ENCODE data around the gene TRIL. TPM values are rescaled to one million over a fixed set of nuclear protein-coding genes. Genes with fewer than 3 reads are reported as not detected.

TRIL gene
- total RNA-seq, 2 experiments from 2014 or later, result not detected

DNA sequence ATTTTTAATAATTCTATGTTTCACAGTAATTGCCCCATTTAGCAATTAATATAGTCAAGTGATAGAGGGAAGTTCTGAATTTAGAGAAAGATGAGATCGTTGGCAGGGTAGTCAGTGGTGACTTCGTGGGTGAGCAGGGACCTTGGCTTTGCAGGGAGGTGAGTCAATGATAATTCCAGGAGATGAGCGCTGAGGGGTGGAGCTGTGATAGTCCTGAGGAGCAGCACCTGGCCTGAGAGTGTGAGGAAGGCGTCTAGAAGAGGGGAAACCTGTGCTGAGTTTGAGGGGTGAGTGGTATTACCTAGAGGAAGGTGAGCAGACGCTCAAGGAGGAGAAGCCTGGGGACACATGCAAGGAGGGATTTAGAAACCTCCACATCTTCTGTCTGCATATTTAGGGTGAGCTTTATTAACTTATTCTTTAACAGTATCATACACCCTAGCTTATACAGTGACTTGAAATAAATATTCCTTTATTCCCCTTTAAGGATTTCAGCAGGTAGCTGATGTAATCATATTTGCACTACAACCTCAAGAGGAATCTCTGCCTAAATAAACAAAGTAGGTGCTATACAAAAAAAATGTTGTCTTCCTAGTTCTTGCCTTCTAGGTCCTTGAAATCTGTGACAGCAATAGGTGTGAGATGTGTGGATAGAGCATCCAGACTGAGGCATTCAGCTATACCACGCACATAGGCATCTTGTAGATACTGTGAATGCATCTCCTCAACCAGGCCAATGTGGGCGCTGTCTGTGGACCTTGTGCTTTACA lies 2.1 kb upstream of the TRIL start:
- Histone ChIP-seq H4K20me1 (ENCODE audit: insufficient read depth, low read length) (no peaks in the 10 kb centered on the region), H3K36me3 (ENCODE audit: insufficient read depth, low read length) (no peaks in the 10 kb centered on the region), H3K4me3 (ENCODE audit: low read depth, low read length, poor library complexity, severe bottlenecking) (no peak overlapping the region), H3K27ac (ENCODE audit: low read depth, low read length, poor library complexity, severe bottlenecking) (no peak overlapping the region), H3K9me3 (ENCODE audit: low read length) (no peaks in the 10 kb centered on the region), H3K4me1 (ENCODE audit: insufficient read depth, low read length, poor library complexity, severe bottlenecking) (no peaks in the 10 kb centered on the region), H3K79me2 (ENCODE audit: insufficient read depth, low read depth, low read length) (no peaks in the 10 kb centered on the region), H2AFZ (ENCODE audit: low read length) (no peak overlapping the region), H3K4me2 (ENCODE audit: low read length) (no peak overlapping the region), H3K9me2 (ENCODE audit: insufficient read depth, low read length) (no peaks in the 10 kb centered on the region)
- intact Hi-C loops (cut with micrococcal nuclease; ENCODE audit: unreplicated experiment), result no loop called here
- POLR2A ChIA-PET, result no interaction called here
- no TSS peak for BruUV-seq (replicated peaks)
- CTCF ChIA-PET (ENCODE audit: unreplicated experiment), result no interaction called here
- TF ChIP-seq, protein P1, sequence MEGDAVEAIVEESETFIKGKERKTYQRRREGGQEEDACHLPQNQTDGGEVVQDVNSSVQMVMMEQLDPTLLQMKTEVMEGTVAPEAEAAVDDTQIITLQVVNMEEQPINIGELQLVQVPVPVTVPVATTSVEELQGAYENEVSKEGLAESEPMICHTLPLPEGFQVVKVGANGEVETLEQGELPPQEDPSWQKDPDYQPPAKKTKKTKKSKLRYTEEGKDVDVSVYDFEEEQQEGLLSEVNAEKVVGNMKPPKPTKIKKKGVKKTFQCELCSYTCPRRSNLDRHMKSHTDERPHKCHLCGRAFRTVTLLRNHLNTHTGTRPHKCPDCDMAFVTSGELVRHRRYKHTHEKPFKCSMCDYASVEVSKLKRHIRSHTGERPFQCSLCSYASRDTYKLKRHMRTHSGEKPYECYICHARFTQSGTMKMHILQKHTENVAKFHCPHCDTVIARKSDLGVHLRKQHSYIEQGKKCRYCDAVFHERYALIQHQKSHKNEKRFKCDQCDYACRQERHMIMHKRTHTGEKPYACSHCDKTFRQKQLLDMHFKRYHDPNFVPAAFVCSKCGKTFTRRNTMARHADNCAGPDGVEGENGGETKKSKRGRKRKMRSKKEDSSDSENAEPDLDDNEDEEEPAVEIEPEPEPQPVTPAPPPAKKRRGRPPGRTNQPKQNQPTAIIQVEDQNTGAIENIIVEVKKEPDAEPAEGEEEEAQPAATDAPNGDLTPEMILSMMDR (conservative IDR thresholded peaks at IDR 0.05; ENCODE audit: low read length), result no peak
- no peak for TF ChIP-seq EZH2phosphoT487 (IDR thresholded peaks at IDR 0.05; ENCODE audit: borderline replicate concordance, low read depth, low read length)
- no peak for DNase-seq (ENCODE audit: low spot score)

- no TSS peak for BruUV-seq (replicated peaks)
- H3K27ac ChIP-seq (ENCODE audit: low read depth, low read length, poor library complexity, severe bottlenecking), result no peak overlapping the region
- TF ChIP-seq EZH2phosphoT487 (IDR thresholded peaks at IDR 0.05; ENCODE audit: borderline replicate concordance, low read depth, low read length), result no peak
- TF ChIP-seq, protein P1 (conservative IDR thresholded peaks at IDR 0.05; ENCODE audit: low read length), result no peak
- no peaks in the 10 kb centered on the region for H3K9me3 ChIP-seq (ENCODE audit: low read length)
- ChIA-PET CTCF (ENCODE audit: unreplicated experiment) (no interaction called here), POLR2A (no interaction called here)
- no peaks in the 10 kb centered on the region for H3K79me2 ChIP-seq (ENCODE audit: insufficient read depth, low read depth, low read length)
- H4K20me1 ChIP-seq (ENCODE audit: insufficient read depth, low read length), result no peaks in the 10 kb centered on the region
- H3K4me3 ChIP-seq (ENCODE audit: low read depth, low read length, poor library complexity, severe bottlenecking), result no peak overlapping the region
- no peaks in the 10 kb centered on the region for H3K4me1 ChIP-seq (ENCODE audit: insufficient read depth, low read length, poor library complexity, severe bottlenecking)
- no peak overlapping the region for H2AFZ ChIP-seq (ENCODE audit: low read length)
- DNase-seq (ENCODE audit: low spot score), result no peak
- no peak overlapping the region for H3K4me2 ChIP-seq (ENCODE audit: low read length)
- no peaks in the 10 kb centered on the region for H3K36me3 ChIP-seq (ENCODE audit: insufficient read depth, low read length)
- intact Hi-C loops (cut with micrococcal nuclease; ENCODE audit: unreplicated experiment), result no loop called here
- H3K9me2 ChIP-seq (ENCODE audit: insufficient read depth, low read length), result no peaks in the 10 kb centered on the region
Measured at GRCh38 chr7:28958980-28959347, 834 bp upstream of the TRIL start.

DNA sequence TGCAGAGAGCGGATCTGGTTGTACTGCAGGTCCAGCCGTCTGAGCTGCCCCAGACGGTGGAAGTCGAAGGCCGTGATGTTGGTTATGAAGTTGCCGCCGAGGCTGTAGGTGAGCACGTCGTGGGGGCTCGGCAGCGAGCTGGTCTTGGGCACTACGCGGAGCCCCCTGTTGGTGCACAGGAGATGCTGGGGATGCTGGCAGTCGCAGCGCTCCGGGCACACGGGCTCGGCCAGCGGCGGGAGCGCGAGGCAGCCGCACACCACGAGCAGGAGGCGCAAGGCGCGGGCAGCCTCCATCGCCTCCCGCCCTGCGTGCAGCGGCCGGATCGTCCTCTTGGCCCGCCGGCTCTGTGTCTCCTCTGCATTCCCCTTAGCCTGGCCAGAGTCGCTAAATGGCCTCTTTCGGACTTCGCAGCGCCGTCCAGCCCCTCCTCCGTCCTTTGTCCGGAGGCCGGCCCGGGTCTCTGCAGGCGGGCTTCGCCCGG lies 337 bp downstream of the TRIL start:
- Histone ChIP-seq H3K9me3 (ENCODE audit: low read length) (no peaks in the 10 kb centered on the region), H3K4me2 (ENCODE audit: low read length) (no peak overlapping the region), H3K36me3 (ENCODE audit: insufficient read depth, low read length) (no peaks in the 10 kb centered on the region), H3K9me2 (ENCODE audit: insufficient read depth, low read length) (no peaks in the 10 kb centered on the region), H4K20me1 (ENCODE audit: insufficient read depth, low read length) (no peaks in the 10 kb centered on the region), H3K27ac (ENCODE audit: low read depth, low read length, poor library complexity, severe bottlenecking) (no peak overlapping the region), H3K79me2 (ENCODE audit: insufficient read depth, low read depth, low read length) (no peaks in the 10 kb centered on the region), H2AFZ (ENCODE audit: low read length) (no peak overlapping the region), H3K4me3 (ENCODE audit: low read depth, low read length, poor library complexity, severe bottlenecking) (no peak overlapping the region), H3K4me1 (ENCODE audit: insufficient read depth, low read length, poor library complexity, severe bottlenecking) (no peaks in the 10 kb centered on the region)
- no TSS peak for BruUV-seq (replicated peaks)
- TF ChIP-seq, protein P1 (conservative IDR thresholded peaks at IDR 0.05; ENCODE audit: low read length), result no peak
- TF ChIP-seq EZH2phosphoT487 (IDR thresholded peaks at IDR 0.05; ENCODE audit: borderline replicate concordance, low read depth, low read length), result no peak
- ChIA-PET CTCF (ENCODE audit: unreplicated experiment) (no interaction called here), POLR2A (no interaction called here)
- intact Hi-C loops (cut with micrococcal nuclease; ENCODE audit: unreplicated experiment), result no loop called here
- DNase-seq (ENCODE audit: low spot score), result no peak
